ENCODE measurements around the gene NSUN6. TPM values are rescaled to one million over a fixed set of nuclear protein-coding genes. Genes with fewer than 3 reads are reported as not detected.

The NSUN6 gene
- total and polyA plus RNA-seq, 4 donors = 16.3 to 47.6 (median 25.0) TPM

- no peak overlapping the region for H3K9ac ChIP-seq (ENCODE audit: low read depth in 1 of 2, low read length in 2 of 2)
- WGBS = 97% methylated on average over 5 of the region's 5 CpGs
- no peak overlapping the region for H3K27ac ChIP-seq (ENCODE audit: low read depth in 1 of 2, low read length in 2 of 2)
- H3K4me3 ChIP-seq (ENCODE audit: low read depth in 1 of 3, low read length in 3 of 3) = no peak overlapping the region
- no peak for DNase-seq (ENCODE audit: low spot score)
- H3K27me3 ChIP-seq (ENCODE audit: control insufficient read depth in 4 of 4, insufficient read depth in 4 of 4, low read length in 3 of 4) = no peaks in the 10 kb centered on the region
- no peaks in the 10 kb centered on the region for H3K4me1 ChIP-seq (ENCODE audit: control insufficient read depth in 4 of 4, insufficient read depth in 4 of 4, low read length in 3 of 4)
- H3K36me3 ChIP-seq (ENCODE audit: control insufficient read depth in 4 of 4, insufficient read depth in 3 of 4, low read depth in 1 of 4, low read length in 3 of 4) = no peaks in the 10 kb centered on the region
- H3K9me3 ChIP-seq (ENCODE audit: control insufficient read depth in 4 of 4, low read length in 3 of 4) = no peaks in the 10 kb centered on the region
- TF ChIP-seq TAF1 (conservative IDR thresholded peaks at IDR 0.05) = no peak
- no peak for TF ChIP-seq ATF3 (IDR thresholded peaks at IDR 0.05)
- TF ChIP-seq, protein P1, sequence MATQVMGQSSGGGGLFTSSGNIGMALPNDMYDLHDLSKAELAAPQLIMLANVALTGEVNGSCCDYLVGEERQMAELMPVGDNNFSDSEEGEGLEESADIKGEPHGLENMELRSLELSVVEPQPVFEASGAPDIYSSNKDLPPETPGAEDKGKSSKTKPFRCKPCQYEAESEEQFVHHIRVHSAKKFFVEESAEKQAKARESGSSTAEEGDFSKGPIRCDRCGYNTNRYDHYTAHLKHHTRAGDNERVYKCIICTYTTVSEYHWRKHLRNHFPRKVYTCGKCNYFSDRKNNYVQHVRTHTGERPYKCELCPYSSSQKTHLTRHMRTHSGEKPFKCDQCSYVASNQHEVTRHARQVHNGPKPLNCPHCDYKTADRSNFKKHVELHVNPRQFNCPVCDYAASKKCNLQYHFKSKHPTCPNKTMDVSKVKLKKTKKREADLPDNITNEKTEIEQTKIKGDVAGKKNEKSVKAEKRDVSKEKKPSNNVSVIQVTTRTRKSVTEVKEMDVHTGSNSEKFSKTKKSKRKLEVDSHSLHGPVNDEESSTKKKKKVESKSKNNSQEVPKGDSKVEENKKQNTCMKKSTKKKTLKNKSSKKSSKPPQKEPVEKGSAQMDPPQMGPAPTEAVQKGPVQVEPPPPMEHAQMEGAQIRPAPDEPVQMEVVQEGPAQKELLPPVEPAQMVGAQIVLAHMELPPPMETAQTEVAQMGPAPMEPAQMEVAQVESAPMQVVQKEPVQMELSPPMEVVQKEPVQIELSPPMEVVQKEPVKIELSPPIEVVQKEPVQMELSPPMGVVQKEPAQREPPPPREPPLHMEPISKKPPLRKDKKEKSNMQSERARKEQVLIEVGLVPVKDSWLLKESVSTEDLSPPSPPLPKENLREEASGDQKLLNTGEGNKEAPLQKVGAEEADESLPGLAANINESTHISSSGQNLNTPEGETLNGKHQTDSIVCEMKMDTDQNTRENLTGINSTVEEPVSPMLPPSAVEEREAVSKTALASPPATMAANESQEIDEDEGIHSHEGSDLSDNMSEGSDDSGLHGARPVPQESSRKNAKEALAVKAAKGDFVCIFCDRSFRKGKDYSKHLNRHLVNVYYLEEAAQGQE (IDR thresholded peaks at IDR 0.05) = no peak
- TF ChIP-seq NR2F2 (IDR thresholded peaks at IDR 0.05) = no peak
- TF ChIP-seq FOXA1 (IDR thresholded peaks at IDR 0.05) = no peak
- TF ChIP-seq RAD21 (IDR thresholded peaks at IDR 0.05) = no peak
- TF ChIP-seq EGR1 (IDR thresholded peaks at IDR 0.05; ENCODE audit: low read depth in 2 of 2) = no peak
- no peak for TF ChIP-seq HNF4G (IDR thresholded peaks at IDR 0.05)
- no peak for TF ChIP-seq JUND (IDR thresholded peaks at IDR 0.05)
- no peak for TF ChIP-seq FOXA2 (IDR thresholded peaks at IDR 0.05)
- TF ChIP-seq, protein P2, sequence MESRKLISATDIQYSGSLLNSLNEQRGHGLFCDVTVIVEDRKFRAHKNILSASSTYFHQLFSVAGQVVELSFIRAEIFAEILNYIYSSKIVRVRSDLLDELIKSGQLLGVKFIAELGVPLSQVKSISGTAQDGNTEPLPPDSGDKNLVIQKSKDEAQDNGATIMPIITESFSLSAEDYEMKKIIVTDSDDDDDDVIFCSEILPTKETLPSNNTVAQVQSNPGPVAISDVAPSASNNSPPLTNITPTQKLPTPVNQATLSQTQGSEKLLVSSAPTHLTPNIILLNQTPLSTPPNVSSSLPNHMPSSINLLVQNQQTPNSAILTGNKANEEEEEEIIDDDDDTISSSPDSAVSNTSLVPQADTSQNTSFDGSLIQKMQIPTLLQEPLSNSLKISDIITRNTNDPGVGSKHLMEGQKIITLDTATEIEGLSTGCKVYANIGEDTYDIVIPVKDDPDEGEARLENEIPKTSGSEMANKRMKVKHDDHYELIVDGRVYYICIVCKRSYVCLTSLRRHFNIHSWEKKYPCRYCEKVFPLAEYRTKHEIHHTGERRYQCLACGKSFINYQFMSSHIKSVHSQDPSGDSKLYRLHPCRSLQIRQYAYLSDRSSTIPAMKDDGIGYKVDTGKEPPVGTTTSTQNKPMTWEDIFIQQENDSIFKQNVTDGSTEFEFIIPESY (IDR thresholded peaks at IDR 0.05) = no peak
- no peak for TF ChIP-seq SP1 (IDR thresholded peaks at IDR 0.05)
- no peak for TF ChIP-seq GABPA (IDR thresholded peaks at IDR 0.05 in 1 of 2, conservative IDR thresholded peaks at IDR 0.05 in 1 of 2)
- no peak for TF ChIP-seq RXRA (IDR thresholded peaks at IDR 0.05)
- no peak for TF ChIP-seq YY1 (IDR thresholded peaks at IDR 0.05)
- no peak for TF ChIP-seq MAX (IDR thresholded peaks at IDR 0.05)
- TF ChIP-seq, protein P3, sequence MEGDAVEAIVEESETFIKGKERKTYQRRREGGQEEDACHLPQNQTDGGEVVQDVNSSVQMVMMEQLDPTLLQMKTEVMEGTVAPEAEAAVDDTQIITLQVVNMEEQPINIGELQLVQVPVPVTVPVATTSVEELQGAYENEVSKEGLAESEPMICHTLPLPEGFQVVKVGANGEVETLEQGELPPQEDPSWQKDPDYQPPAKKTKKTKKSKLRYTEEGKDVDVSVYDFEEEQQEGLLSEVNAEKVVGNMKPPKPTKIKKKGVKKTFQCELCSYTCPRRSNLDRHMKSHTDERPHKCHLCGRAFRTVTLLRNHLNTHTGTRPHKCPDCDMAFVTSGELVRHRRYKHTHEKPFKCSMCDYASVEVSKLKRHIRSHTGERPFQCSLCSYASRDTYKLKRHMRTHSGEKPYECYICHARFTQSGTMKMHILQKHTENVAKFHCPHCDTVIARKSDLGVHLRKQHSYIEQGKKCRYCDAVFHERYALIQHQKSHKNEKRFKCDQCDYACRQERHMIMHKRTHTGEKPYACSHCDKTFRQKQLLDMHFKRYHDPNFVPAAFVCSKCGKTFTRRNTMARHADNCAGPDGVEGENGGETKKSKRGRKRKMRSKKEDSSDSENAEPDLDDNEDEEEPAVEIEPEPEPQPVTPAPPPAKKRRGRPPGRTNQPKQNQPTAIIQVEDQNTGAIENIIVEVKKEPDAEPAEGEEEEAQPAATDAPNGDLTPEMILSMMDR (IDR thresholded peaks at IDR 0.05; ENCODE audit: low read depth, low read length, missing input control) = no peak
- TF ChIP-seq HNF4A (conservative IDR thresholded peaks at IDR 0.05) = no peak
Measured at GRCh38 chr10:18504161-18504560, 147.2 kb downstream of the NSUN6 start.
